HG03159 (cell line): ENCODE data around the gene SH3RF3.

Experiments used
- ATAC-seq: cut with Tn5 transposase; IDR thresholded peaks from one replicate; pipeline ENCODE4 v1.9.1; 2021; ENCODE audit warnings: mild to moderate bottlenecking, moderate library complexity; ENCODE audit not compliant: unreplicated experiment

SH3RF3 gene

DNA sequence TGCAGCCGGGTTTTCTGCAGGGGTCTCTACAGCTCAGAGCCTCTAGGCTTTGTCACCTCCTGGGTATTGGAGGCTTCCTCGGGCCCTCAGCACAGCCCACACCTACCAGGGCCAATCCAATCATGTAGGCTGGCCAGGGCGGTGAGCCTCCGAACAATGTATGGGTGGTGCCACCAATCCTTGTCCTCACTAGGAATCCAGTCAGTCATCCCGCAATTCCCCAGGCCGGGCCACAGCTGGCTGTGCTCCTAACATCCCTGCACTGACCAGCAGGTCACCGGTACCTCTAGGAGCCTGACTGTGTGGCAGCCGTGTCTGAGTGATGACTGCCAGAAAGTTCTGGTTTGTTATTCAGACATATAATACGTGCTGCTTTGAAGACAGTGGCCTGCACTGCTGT is 129.4 kb downstream of the SH3RF3 start:
- ATAC-seq, result no peak

DNA sequence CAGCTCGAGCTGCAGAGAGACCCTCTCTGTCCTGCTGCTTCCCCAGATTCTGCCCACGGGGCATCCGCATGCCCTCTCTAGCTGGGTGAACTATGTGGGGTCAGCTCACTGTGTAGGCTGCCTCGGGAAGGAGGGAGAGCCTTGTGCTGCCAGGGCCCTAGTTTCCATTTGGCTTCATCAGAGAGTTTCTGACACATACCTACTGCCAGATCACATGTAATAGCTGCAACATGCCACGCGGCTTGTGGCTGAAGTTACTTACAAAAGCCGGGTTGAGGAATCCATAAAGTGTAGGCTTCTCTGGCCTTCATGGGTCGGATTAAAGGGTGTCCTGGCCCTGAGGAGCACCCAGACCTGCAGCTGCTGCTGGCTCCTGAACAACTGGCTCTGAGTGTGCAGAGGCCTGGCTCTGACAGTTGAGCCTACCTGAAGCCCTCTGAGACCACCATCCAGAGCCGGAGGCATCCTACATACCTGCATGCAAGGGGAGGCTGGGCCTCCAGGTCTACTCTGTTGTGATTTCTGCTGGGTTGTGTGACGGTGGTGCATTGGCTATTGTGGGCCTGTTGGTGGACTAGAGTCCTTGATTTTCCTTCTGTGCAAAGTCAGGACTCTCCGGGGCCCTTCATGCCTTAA is 130.0 kb downstream of the SH3RF3 start:
- no peak for ATAC-seq

DNA sequence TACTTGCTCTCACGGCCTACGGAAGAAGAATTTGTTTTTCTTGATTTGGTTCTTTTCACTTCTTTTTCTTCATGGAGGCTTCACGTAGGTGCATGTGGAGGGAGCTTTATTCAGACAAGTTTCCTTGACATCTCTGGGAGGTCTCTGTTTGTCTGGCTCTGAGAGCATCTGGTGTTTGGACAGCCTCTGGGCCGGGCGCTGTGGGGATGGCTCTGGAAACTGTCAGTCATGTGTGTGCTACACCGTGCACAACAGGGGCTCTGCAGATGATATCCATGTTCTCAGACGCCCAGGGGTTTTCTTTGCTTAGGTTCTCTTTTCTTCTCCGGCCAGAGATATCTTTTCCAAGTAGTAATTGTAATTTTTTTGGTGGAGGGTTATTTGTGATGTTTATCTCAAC is 130.7 kb downstream of the SH3RF3 start:
- ATAC-seq, result no peak

DNA sequence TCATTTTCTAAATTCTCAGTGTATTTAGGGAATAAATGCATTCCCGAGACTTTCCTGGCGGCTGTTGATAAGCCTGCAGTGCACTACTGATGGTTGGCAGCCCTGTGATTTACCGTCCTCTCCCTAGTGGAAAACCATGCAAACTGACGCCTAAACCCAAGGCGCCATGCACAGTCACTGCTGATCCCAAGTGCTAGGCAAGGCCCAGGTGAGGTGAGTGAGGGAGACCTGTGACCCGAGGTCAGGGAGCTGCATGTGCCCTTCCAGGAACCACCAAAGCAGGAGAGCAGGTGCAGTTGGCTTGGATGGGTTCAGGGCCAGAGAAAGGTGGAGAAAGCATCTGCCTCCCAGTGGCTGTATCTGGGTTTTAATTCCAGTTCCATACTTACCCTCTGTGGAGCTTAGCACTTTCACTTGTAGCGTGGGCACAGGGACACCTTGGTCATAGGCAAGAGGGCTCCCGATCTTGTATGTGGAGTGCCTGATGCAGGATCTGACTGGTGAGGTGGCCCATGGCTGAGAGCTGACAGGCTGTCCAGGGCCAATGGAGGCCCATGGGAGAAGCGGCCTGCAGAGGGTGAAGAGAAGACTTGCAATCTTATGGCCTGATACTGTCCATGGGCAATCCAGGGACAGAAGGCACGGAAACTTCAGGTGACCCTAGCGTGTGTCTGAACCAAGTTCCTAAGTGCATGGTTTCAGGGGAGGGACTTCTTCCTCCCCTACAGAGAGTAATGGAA is 131.3 kb downstream of the SH3RF3 start:
- ATAC-seq, result no peak

DNA sequence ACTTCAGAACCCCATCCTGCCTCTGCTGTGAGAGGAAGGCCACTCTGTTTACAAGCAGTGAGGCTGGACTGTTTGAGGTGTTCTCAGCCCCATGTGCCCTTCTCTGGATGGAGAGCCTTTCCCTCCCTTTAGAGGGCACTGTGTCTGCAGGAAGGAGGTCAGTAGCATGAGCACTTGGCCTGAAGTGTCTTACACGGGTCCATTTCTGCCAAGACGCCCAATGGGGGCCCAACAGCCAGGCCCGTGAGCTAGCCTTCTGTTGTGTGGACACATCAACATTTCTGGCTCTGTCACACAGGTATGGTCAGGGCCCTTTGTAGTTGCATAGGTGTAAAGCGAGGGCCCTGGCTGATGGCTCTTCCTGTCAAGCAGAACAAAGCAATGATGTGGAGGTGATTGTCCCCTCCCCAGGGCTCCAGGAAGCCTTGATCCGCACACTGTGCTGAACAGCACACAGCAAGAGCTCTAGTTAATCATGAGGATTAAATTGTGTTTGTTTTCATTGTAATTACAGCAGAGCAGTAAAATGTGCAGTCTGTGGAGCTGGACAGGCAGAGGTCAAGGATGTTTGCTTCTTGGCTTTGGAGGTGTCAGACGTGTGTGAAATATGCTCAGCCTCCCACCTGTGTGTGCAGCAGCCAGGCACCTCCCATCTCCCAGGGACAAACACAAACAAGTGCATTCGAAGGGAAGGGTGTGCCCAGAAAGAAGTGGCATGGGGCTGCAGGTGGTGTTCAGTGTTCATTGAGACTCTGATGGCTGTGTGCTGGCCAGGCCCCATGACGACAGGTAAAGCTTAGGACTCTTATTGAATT is 132.1 kb downstream of the SH3RF3 start:
- no peak for ATAC-seq

DNA sequence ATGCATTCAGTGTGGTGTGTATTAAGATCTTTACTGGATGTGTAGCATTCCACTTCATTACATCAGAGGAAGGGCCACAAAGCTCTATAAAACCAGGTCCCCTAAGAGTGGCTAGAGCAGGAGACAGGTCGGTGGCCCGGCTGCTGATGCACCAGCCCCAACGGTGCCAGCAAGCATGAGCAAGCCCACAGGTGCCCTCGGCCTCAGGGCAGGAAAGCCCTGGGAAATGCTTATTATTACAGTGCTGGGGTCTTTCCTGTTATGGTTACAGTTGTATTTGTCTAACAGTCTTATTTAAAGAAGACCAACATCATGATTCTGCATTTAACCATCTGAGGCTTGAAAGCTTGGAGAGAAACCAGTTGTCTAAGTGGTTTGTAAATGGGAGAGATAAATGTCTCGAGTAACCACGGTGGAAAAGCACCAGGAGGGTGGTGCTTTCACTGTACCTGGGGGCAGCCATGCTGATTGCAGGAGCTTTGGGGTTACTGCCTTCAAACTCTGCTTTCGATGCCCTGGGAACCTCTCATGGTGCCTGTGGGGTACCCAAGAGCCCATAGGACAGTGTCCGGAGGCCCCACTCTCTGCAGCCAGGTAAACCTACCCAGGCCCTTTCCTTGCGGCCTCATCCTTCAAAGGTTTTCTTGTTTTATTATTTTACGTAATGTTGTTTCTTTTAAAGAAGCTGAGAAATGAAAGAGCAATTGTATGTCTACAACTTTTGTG is 133.1 kb downstream of the SH3RF3 start:
- no peak for ATAC-seq

DNA sequence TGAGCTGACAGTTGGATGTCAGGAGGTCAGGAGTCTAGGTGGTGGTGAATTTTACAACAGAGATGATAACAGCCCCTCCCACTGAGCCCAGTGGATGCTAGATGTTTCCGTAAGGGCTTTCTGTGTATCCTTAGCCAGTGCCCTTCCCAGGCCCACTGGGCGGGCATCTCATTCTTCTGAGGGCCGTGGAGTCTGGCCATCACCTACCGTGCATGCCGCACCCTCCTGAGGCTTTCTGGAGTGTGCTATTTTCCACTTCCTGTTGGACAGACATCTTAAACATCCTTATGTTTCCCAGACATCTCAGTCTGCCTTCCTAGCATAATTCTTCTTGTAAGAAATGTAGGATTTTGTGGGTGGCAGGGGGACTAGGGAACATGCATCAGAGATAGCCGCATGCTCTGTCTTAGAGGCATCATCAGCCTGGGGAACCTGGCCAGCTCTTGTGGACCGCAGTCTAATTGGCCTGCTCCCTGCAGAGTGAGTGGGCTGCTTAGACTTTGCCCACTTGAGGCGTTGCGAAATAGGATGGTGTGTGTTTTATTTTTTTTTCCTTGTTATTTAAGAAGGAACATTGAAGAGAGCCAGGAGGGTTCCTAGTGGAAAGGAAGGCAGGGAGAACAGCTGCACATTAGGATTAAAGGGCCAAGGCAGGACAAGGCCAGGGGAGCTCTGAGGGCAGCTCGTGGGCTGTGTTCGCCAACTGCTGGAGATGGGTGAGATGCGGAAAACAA is 135.8 kb downstream of the SH3RF3 start:
- ATAC-seq, result no peak

DNA sequence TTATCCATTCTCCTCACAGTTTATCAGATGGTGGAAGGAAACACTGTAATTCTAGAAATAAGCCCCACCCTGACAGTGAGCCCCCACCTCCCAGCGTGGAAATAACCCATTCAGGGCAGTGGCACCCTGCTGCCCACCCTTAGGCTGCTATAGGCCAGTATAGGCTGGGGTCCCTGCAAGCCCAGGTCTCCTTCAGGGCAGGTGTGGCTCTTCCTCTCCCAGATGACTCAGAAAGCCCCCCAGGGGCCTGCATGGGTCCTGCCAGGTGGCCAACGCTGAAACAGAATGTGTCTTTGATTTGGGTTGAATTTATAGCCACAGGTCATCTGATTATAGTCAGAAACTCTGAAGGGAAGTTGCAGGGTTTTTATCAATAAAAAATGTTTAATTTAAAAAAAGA is 136.4 kb downstream of the SH3RF3 start:
- no peak for ATAC-seq

DNA sequence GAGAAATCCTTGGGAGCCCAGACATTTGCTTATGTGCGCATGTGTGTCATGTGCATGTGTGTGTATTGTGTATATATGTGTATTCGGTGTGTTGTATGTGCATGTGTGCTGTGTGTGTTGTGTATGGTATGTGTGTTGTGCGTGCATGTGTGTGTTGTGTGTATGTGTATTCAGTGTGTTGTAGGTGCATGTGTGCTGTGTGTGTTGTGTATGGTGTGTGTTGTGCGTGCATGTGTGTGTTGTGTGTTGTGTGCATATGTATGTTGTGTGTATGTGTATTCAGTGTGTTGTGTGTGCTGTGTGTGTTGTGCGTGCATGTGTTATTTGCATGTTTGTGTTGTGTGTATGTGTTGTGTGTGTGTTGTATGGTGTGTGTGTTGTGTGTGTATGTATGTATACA is 136.9 kb downstream of the SH3RF3 start:
- no peak for ATAC-seq

DNA sequence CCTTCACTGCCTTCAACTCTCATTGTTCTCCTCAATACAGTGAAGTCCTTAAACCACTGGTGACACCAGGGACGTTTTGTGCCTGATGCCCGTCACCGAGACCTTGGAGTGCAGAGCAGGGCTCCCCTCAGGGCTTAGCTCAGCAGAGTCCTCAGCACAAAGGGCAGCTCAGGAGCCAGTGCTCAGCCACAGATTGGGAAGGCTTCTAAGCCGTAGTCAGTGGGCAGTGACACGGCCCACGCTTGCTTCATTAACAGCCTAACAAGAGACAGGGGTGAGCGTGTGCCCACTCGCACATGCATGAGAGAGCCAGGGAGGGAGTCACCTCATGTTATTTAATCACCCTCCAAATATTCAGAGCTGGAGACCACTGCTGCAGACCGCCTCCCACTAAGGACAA is 137.5 kb downstream of the SH3RF3 start:
- ATAC-seq, result no peak

DNA sequence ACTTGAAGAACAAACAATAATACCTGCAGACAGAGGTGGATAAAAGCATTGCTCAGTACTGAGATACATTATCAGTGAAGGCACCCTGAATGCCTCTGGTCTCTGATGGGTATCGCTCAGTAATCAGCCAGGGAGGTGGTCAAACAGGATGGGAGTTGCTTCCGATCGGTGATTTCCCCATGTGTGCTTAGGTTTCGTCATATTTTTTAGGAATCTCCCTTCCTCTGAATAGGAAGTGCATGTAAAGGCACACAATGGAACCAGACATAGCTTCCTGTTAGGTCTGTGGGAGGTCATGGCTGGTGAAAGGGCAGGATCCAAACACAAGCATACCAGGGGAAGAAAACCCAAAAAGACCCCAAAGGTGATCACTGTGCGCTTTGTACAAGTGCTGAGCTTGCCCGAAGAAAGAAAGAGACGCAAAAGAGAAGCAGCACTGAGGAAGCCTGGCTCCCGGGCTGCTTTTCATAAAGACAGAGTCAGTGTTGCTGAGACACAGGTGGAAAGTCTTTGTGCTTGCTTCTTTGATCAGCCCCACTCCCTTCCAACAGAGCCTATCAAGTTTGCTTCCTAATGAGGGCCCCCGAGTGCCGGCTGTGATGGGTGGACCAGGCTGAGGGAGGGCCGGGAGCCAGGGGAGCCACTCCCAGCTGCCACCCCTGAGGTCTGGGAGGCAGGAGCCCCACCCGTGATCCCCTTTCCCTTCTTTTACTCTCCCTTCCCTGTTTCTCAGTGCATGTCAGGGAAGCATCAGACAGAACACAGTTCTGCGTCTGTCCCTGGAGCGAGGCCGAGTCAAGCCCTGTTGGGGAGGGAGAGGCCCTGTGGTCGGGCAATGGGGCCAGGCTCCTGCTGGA is 138.2 kb downstream of the SH3RF3 start:
- no peak for ATAC-seq

DNA sequence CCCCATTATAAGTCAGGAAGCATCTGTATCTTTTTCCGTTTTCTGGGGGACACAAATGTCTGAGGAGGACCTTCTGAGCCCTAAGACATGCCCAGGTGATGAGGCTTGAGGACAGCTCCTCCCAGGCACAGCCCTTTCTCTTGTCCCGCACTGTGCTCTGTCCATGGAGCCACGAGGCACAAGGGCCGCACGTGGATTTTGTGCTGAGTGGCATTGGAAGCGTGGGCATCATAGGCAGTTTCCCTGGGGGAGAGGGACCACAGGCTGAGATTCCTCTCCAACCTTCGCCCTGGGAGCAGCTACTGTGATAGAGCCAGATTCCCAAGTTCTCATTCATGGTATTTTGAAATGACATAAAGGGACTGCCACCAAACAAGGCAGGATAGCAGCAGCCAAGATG is 139.9 kb downstream of the SH3RF3 start:
- no peak for ATAC-seq

DNA sequence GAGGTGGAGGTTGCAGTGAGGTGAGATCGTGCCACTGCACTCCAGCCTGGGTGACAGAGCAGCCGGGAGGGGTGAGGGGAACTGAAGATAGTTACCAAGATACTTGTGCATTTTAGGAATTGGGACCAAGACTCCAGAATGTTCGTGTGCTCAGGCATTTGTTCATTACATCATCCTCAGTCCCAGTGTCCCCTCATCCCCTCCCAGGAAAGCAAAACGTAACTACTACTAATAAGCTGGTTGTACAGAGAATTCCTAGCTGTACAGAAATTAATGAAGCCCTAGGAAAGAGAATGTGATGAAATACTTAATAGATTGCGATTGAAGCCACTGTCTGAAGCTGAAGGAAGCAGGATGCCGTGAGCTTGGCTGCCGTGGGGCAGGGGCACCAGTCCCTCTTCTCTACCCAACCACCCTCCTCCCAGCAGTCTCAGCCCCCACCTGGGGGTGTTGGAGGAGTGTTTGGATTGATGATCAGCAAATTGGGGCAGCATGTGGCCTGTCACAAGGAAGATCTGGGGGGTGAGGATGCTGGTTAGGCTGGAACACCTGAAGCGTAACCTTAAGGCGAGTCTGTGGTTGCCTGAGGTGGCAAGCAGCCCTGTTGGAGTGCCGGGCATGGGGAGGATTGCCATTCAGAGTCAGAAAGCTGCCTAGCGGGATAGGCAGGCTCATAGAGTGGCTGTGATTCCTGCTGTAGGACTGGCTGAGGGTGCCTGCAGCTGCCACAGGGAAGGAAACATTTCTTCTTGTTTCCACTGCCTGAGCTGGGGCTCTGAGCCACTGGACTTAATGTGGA is 140.9 kb downstream of the SH3RF3 start:
- no peak for ATAC-seq

DNA sequence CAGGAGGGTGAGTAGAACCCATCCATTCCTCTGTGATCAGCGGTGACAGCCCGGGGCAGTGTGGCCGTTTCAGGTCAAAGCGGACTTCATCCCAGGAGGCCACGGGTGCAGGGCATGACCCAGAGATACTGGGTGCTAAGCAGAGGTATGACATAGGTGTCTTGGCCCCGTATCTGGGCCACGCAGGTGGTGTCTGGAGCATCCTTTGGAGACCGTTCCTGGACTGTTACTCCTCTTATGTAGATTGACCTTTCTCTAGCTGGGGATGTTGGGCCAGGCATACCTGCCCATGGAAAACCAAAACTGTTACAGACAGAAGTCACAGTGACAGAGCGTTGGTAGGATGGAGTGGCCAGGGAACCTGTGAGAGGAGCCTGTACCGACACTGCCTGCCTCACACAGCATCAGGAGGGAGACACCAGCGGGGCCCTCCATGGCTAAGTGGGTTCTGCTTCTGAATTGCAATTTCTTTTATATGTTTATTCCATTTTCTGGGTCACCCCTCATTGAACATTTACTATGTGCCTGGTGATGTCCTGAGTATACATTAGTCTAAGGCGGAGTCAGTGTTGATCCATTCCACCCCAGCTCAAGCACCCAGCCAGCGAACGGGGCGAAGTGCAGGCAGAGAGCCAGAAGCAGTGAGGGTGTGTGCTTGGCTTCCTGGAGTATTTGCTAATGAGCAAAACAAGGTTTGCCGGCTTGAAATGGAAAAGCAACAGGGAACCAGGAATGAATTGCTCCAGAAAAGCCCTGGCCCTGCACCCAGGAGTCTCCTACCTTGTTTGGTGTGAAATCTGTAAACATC is 141.7 kb downstream of the SH3RF3 start:
- ATAC-seq, result no peak

DNA sequence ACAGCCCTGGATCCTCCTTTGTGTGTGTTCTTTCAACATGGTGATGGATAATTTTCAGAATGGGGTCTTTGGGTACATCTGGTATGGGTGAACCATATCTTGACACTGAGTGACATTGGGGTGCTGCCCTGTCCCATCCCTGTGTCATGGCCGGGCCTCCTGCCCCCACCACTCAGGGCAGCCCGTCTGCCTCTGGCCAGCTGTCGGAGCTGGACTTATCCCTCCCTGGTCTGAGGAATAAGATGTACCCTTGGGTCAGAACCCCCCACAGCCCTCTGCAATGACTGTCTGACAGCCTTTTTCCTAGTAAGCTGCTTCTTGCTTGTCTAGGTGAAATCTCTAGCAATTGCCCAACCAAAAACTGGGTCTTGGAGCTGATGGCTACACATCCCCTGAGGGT is 142.9 kb downstream of the SH3RF3 start:
- no peak for ATAC-seq

DNA sequence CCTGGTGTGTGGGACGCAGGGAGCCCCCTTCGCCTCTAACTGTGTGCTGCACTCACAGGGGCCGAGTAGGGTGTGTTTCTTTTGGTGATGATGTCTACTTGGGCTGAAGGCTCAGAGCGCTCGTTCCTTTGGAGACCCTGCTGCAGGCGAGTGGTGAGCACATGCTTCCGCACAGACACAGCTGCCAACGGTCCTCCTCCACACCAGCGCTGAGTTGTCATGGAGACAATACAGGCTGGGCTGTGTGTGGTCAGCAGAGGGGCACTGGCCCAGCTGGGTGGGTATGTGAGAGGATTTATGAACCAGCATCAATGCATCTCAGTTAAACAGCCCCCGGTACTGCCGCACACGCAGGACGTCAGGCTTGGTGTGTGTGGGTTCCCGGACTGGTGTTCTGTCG is 143.5 kb downstream of the SH3RF3 start:
- no peak for ATAC-seq

DNA sequence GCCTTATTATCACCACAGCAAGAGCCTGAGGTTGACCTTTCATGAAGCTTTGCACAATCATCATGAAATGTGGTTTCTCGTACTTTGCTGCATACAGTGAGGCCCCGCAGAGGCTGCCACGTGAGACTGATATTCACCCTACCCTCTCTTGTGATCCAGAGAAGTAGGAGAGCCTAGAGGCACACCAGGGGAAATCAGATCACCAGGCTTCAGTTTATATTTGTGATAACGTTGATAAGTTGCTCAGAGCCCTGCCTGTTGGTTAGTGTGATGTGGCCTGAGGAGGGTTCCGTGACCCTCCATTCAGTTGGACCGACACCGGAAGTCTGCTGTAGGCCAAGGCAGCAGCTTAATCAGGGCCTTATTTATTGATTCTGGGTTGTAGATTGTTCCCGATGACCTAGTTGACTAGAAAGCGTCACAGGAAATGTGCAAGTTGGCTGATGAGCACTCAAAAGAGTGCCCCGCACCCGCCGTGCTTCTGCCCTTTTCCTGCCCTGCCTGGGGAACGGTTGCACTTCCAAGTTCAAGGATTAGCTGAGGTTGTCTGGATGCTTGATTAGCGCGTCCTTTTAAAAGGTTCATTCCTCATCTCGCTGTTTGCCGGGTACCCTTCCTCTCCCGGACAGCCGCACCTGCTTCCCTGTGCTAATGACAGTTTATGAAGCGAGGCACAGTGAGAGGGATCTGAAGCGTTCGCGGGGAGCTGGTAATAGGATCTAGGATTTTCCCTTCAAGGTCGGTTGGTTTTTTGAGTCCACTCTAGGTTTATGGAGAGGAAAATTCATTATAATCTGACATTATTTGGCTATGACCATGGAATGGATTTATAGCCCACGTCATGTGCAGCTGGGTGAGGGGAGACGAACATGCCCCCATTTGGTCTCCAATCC is 146.4 kb downstream of the SH3RF3 start:
- no peak for ATAC-seq
